ENCODE measurements around the gene LETM1.

The LETM1 gene

DNA sequence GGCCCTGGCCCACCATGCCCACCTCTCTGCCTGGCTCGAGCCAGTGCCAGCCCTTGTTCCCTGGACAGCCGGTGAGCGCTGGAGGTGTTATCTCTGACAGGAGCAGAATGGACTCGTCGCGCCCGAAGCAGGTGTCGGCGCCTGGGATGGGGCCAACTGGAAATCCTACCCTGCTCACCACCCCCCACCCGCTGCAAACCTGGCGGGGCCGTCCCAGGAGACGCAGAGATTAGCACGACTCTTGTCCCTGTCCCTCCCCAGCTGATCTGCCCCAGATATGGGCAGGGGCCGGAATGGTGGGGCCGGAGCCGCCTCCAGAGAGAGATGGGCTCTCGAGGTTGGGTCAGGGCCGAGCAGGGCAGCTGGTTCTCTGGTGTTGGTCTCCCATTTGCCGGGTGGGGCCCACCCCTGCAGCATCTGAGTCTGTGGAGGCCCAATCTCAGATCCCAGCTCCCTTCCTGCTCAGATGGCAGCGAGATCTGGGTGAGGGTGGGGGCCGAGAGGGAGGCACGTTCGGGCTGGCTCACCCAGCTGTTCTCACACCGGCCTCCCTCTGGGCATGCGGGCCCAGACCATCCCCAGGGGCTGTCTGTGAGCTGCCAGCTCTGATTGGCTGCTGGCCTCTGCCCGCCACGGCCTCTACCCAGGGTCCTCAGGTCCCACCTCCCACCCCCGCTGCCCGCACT, 83.0 kb downstream of the LETM1 start:
- no peak for DNase-seq

- no peak for DNase-seq
Measured at GRCh38 chr4:1771555-1772305, 84.2 kb downstream of the LETM1 start.

DNA sequence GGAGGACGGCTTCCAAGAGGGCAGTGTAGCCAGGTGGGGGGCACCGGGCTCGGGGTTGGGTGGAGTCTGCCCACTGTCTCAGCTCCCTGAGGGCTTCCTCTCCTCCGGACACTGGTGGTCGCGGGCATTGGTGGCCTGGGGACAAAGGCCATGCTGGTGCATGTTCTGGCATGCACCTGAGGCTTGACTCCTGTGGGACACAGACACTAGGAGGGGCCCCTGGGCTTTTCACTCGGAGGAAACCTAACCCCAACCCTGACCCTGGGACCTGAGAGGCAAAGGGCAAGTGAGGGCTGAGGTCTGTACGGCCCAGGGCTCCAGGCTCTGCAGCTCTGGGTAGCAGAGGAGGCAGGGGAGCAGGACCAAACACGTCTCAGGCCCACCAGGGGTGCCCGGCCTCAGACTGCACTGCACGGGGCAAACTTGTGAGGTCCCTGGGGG, 85.1 kb downstream of the LETM1 start:
- no peak for DNase-seq

- DNase-seq, result no peak
Measured at GRCh38 chr4:1770245-1770644, 85.7 kb downstream of the LETM1 start.

- DNase-seq, result no peak
Measured at GRCh38 chr4:1769692-1770091, 86.3 kb downstream of the LETM1 start.

GRCh38 chr4:1768367-1769034, 87.5 kb downstream of the LETM1 start:
- DNase-seq, result no peak

DNA sequence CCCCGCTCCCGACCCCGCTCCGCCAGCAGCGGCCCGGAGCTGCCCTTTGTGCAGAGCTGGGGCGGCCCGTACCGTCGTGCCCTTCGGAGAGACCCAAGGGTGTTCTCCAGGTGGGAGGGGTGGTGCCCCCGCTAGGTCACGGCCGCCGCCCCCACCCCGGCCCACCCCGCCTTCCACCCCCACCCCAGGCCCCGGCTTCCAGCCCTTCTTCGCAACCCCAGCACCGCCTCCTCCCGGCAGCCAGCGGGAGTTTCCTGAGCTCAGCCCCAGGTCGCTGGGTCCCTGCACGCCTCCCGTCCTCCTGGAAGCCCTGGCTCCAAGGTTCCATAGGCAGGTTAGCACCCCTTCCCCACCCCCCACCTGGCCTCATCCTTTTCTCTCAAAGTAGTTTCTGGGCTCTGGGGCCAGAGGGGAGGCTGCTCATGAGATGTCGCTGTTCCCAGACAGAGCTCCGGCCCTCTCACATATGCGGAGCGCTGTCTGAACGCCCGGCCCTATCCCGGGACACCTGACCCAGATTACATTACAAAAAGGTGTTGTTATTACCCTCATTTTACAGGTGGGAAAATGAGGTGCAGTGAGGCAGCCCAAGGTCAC, 88.1 kb downstream of the LETM1 start:
- no peak for DNase-seq

DNA sequence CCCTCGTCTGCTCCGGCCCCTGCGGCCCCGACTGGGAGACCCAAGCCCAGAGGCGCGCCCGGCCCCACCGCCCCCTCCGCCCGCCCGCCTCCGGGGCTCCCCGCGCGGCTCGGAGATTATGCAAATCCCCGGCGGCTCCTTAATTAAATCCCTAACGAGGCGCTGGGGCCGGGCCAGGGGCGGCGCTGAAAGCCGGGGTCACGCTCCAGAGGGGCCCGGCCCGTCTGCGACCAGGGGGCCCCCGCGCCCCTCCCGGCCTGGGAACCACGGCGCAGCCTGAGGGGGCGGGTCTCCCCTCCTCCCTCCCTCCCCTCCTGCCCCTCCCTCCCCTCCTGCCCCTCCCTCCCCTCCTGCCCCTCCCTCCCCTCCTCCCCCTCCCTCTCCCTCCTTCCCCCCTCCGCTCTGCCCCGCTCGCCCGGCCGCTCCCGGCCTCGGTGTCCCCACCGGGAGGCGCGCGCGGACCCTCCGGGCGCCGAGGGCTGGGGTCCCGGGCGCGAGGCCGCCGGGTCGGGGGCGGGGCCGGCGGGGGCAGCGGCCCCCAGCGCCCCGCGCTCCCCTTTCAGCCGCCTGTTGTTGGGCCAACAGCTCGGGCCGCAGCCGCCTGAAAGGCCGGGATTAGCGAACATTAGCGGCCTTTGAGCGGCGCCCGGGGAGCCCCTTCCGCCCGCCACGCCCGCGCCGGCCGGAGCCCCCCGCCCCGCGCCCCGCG, 88.7 kb downstream of the LETM1 start:
- no peak for DNase-seq

- DNase-seq, result no peak
Measured at GRCh38 chr4:1766106-1767060, 89.6 kb downstream of the LETM1 start.

- DNase-seq, result no peak
Measured at GRCh38 chr4:1765409-1766072, 90.4 kb downstream of the LETM1 start.

GRCh38 chr4:1764670-1765069, 91.3 kb downstream of the LETM1 start:
- no peak for DNase-seq

GRCh38 chr4:1763550-1764080, 92.3 kb downstream of the LETM1 start:
- DNase-seq, result no peak

DNA sequence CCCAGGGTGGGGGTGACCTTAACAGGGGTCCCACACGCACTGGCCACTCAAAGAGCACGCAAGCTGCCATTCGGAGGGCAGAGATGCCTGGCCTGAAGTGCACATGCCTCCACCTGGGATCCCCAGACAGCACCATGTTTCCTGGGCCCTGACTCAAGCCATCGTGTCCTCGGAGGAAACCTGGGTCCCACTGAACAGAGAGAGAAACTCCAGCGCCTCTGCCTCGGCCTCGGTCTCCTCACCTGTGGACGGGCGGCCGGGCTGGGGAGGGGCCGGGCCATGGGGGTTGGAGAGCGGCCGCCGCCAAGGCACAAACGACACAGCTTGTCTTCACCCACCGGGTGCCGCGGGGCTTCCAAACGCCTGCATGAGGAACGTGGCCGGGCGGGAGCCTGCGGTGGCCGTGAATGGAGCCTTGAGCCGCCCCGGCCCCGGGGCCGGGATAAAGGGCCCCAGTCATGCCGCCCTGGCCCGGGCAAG, 92.8 kb downstream of the LETM1 start:
- DNase-seq, result no peak

DNA sequence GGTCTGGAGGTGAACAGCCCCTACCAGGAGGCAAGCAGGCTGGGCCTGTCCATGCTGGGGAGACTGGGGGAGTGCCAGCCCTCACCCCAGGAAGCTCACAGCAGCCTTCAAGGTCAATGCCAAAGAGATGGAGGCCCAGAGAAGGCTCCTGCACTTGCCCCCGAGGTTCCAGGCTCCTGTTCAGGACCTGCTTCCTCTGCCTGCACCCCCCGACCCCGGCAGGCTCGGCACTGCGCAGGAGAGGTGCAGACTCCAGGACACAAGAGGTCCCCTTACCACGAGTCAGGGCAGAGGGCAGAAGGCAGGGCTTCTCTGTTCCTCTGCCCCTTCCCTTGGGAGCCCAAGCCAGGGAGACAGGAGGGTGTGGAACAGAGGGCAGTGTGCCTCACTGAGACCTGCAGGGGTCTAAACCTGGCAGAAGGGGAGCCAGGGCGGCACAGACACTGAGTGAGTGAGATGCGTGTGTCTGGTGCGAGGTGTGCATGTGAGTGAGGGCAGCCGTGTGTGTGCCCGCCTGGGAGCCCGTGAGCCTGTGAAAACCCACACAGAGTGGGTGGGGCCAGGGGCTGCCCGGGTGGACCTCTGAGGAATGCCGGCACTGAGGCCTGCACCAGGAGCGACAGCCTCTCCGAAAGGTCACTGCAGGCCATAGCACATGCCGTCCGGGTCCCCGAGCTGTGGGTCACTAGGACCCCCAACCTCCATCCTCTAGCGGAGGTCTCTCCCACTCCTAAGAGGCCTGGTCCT, 93.5 kb downstream of the LETM1 start:
- no peak for DNase-seq
